Fibroblast of lung (primary cell): ENCODE results near the gene OR4C6. TPM values are rescaled to one million over a fixed set of nuclear protein-coding genes. Genes with fewer than 3 reads are reported as not detected.

ENCODE experiments used
- DNase-seq, 2 donors: peaks; one replicate each; pipeline versions ENCODE4 v3.0.0 to v3.0.0-alpha.2; 2010; ENCODE audit warnings: low read depth in 2 of 2
- H2AFZ ChIP-seq: 2 replicates; pipeline ENCODE4 v1.5.1; 2012; ENCODE audit warnings: low read length, control low read depth, inconsistent platforms
- H3K27ac ChIP-seq: 2 replicates; pipeline ENCODE4 v1.5.1; 2011; ENCODE audit warnings: low read length, control low read depth; ENCODE audit not compliant: insufficient read depth
- H3K27me3 ChIP-seq: 2 replicates; pipeline ENCODE4 v1.5.1; 2011; ENCODE audit warnings: mild to moderate bottlenecking, low read length; ENCODE audit not compliant: control insufficient read depth, insufficient read depth
- H3K36me3 ChIP-seq: 2 replicates; pipeline ENCODE4 v1.5.1; 2011; ENCODE audit warnings: low read length; ENCODE audit not compliant: control insufficient read depth, insufficient read depth
- H3K4me1 ChIP-seq: 2 replicates; pipeline ENCODE4 v1.5.1; 2011; ENCODE audit warnings: low read length; ENCODE audit not compliant: control insufficient read depth, insufficient read depth; ENCODE audit errors: extremely low read depth
- H3K4me2 ChIP-seq: 2 replicates; pipeline ENCODE4 v1.5.1; 2011; ENCODE audit warnings: low read length, control low read depth; ENCODE audit not compliant: insufficient read depth; ENCODE audit errors: extremely low read depth
- H3K4me3 ChIP-seq, 4 experiments: fragments of 200-600 bp in 1 of 4; sonication (generic) in 1 of 4; replicated peaks in 1 of 4; 2 replicates each; pipeline ENCODE4 v1.5.1; 2011 to 2016; ENCODE audit warnings: low read length in 4 of 4, low read depth in 3 of 4, mild to moderate bottlenecking in 3 of 4, control low read depth in 2 of 4, inconsistent platforms in 1 of 4, mixed read lengths in 1 of 4; ENCODE audit not compliant: insufficient read depth in 1 of 4; ENCODE audit errors: control extremely low read depth in 1 of 4
- H3K79me2 ChIP-seq: 2 replicates; pipeline ENCODE4 v1.5.1; 2012; ENCODE audit warnings: mild to moderate bottlenecking, low read length, inconsistent platforms; ENCODE audit not compliant: control insufficient read depth, insufficient read depth
- H3K9ac ChIP-seq: 2 replicates; pipeline ENCODE4 v1.5.1; 2011; ENCODE audit warnings: mild to moderate bottlenecking, low read length, control low read depth; ENCODE audit not compliant: insufficient read depth
- H3K9me3 ChIP-seq: 2 replicates; pipeline ENCODE4 v1.5.1; 2012; ENCODE audit warnings: low read depth, low read length; ENCODE audit not compliant: control insufficient read depth, insufficient read depth
- H4K20me1 ChIP-seq: 2 replicates; pipeline ENCODE4 v1.5.1; 2011; ENCODE audit warnings: low read length; ENCODE audit not compliant: control insufficient read depth, insufficient read depth; ENCODE audit errors: extremely low read depth
- EZH2 ChIP-seq: IDR thresholded peaks from 2 replicates; pipeline ENCODE4 v1.5.1; 2012; ENCODE audit warnings: low read length, control low read depth, mild to moderate bottlenecking; ENCODE audit errors: missing control alignments
- polyA plus RNA-seq, 2 donors: library from polyadenylated mRNA; depleted of rRNA in 1 of 2; stranded (reverse) in 1 of 2; unstranded in 1 of 2; fragments of >200 nt; gene quantifications; 2 replicates each; pipeline ENCODE4 v1.2.1, GENCODE V29; 2011 to 2012; ENCODE audit warnings: missing spikeins in 1 of 2
- total RNA-seq: library from RNA; depleted of rRNA; stranded (reverse); fragments of >200 nt; gene quantifications from 2 replicates; pipeline ENCODE4 v1.2.1, GENCODE V29; 2014
- TF ChIP-seq, protein P1 (sequence below), 2 donors: IDR thresholded peaks in 1 of 2; conservative IDR thresholded peaks in 1 of 2; 1 replicate in 1 of 2; 2 replicates in 1 of 2; pipeline ENCODE4 v1.5.1; 2011 to 2012; ENCODE audit warnings: low read length in 2 of 2, control low read depth in 1 of 2, inconsistent platforms in 1 of 2, low read depth in 1 of 2, mild to moderate bottlenecking in 1 of 2

OR4C6 gene
- total and polyA plus RNA-seq, 2 donors (not counting 1 experiment from before 2014, with no cell fraction given): not detected

DNA sequence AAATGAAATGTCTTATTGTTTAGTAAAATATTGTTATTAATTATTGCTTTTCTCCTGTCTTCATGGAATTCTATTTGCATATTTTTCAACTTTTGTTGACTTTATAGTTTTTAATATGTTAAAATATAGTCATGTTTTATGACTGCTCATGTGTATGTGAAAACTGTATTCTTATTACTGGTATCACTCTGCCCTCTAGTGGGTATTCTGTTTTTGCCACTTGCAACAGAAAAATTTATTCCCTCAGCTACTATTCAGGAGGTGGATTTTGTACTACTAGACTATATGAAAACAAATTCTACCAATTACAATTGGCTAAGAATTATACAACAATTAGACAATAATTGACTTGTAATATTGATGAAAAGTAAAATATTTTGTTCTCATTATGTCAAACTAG is 45.0 kb downstream of the OR4C6 start:
- Histone ChIP-seq H3K27me3 (no peaks in the 10 kb centered on the region), H3K4me3 (no peak overlapping the region), H3K9me3 (no peaks in the 10 kb centered on the region), H2AFZ (no peak overlapping the region), H3K79me2 (no peaks in the 10 kb centered on the region), H3K4me1 (no peaks in the 10 kb centered on the region), H3K9ac (no peak overlapping the region), H4K20me1 (no peaks in the 10 kb centered on the region), H3K36me3 (no peaks in the 10 kb centered on the region), H3K27ac (no peak overlapping the region), H3K4me2 (no peak overlapping the region)
- DNase-seq: peak; percentile 9 to 34
- TF ChIP-seq, protein P1, sequence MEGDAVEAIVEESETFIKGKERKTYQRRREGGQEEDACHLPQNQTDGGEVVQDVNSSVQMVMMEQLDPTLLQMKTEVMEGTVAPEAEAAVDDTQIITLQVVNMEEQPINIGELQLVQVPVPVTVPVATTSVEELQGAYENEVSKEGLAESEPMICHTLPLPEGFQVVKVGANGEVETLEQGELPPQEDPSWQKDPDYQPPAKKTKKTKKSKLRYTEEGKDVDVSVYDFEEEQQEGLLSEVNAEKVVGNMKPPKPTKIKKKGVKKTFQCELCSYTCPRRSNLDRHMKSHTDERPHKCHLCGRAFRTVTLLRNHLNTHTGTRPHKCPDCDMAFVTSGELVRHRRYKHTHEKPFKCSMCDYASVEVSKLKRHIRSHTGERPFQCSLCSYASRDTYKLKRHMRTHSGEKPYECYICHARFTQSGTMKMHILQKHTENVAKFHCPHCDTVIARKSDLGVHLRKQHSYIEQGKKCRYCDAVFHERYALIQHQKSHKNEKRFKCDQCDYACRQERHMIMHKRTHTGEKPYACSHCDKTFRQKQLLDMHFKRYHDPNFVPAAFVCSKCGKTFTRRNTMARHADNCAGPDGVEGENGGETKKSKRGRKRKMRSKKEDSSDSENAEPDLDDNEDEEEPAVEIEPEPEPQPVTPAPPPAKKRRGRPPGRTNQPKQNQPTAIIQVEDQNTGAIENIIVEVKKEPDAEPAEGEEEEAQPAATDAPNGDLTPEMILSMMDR (conservative IDR thresholded peaks at IDR 0.05 in 1 of 2, IDR thresholded peaks at IDR 0.05 in 1 of 2; ENCODE audit: low read depth in 1 of 2, low read length in 2 of 2): peak in 1 of 2 donors; percentile 48
- no peak for TF ChIP-seq EZH2

DNA sequence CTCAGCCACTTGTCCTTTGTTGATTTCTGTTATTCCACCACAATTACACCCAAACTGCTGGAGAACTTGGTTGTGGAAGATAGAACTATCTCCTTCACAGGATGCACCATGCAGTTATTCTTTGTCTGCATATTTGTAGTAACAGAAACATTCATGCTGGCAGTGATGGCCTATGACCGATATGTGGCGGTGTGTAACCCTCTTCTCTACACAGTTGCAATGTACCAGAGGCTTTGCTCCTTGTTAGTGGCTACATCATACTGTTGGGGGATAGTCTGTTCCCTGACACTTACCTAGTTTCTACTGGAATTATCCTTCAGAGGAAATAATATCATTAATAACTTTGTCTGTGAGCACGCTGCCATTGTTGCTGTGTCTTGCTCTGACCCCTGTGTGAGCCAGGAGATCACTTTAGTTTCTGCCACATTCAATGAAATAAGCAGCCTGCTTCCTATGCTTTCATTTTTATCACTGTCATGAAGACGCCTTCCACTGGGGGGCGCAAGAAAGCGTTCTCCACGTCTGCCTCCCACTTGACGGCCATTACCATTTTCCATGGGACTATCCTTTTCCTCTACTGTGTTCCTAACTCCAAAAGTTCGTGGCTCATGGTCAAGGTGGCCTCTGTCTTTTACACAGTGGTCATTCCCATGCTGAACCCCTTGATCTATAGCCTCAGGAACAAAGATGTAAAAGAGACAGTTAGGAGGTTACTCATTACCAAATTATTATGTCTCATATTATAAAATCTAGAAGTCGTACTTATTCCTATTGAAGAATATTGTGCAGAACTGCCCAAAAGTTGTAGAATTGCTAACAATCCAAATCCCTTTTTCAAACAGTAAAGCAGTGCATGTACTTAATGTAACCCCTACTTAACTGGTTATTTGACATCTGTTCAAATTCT is 53.2 kb downstream of the OR4C6 start:
- H4K20me1 ChIP-seq: no peaks in the 10 kb centered on the region
- H3K4me3 ChIP-seq: no peak overlapping the region
- H3K9ac ChIP-seq: no peak overlapping the region

More for the DNA sequence above, 53.2 kb downstream of the OR4C6 start:
- H2AFZ ChIP-seq: no peak overlapping the region
- H3K79me2 ChIP-seq: no peaks in the 10 kb centered on the region
- no peak for TF ChIP-seq EZH2
- TF ChIP-seq, protein P1 (conservative IDR thresholded peaks at IDR 0.05 in 1 of 2, IDR thresholded peaks at IDR 0.05 in 1 of 2; ENCODE audit: low read depth in 1 of 2, low read length in 2 of 2): no peak
- no peaks in the 10 kb centered on the region for H3K27me3 ChIP-seq
- no peaks in the 10 kb centered on the region for H3K36me3 ChIP-seq
- H3K27ac ChIP-seq: no peak overlapping the region
- H3K4me1 ChIP-seq: no peaks in the 10 kb centered on the region
- no peak overlapping the region for H3K4me2 ChIP-seq
- no peaks in the 10 kb centered on the region for H3K9me3 ChIP-seq
- DNase-seq: no peak

Other genes with a start within 250 kb of the OR4C6 start
- gene OR4C15, start 107.7 kb upstream of the OR4C6 start, total RNA-seq: not detected in 2 replicates
- not detected in 2 replicates for gene OR4C15, start 107.7 kb upstream of the OR4C6 start, polyA plus RNA-seq
- gene OR4C16, start 90.1 kb upstream of the OR4C6 start, total RNA-seq: not detected in 2 replicates
- gene OR4C16, start 90.1 kb upstream of the OR4C6 start, polyA plus RNA-seq: not detected in 2 replicates
- gene OR4C11, start 54.6 kb upstream of the OR4C6 start, total RNA-seq: not detected in 2 replicates
- gene OR4C11, start 54.6 kb upstream of the OR4C6 start, polyA plus RNA-seq: not detected in 2 replicates
- gene OR4P4, start 27.1 kb upstream of the OR4C6 start, total RNA-seq: not detected in 2 replicates
- not detected in 2 replicates for gene OR4P4, start 27.1 kb upstream of the OR4C6 start, polyA plus RNA-seq
- not detected in 2 replicates for gene OR4S2, start 13.9 kb upstream of the OR4C6 start, total RNA-seq
- not detected in 2 replicates for gene OR4S2, start 13.9 kb upstream of the OR4C6 start, polyA plus RNA-seq
- not detected in 2 replicates for gene OR5D13, start 111.2 kb downstream of the OR4C6 start, total RNA-seq
- not detected in 2 replicates for gene OR5D13, start 111.2 kb downstream of the OR4C6 start, polyA plus RNA-seq
- not detected in 2 replicates for gene OR5D14, start 133.4 kb downstream of the OR4C6 start, total RNA-seq
- gene OR5D14, start 133.4 kb downstream of the OR4C6 start, polyA plus RNA-seq: not detected in 2 replicates
- not detected in 2 replicates for gene OR5L1, start 149.2 kb downstream of the OR4C6 start, total RNA-seq
- gene OR5L1, start 149.2 kb downstream of the OR4C6 start, polyA plus RNA-seq: not detected in 2 replicates
- not detected in 2 replicates for gene OR5D18, start 157.4 kb downstream of the OR4C6 start, total RNA-seq
- gene OR5D18, start 157.4 kb downstream of the OR4C6 start, polyA plus RNA-seq: not detected in 2 replicates
- gene OR5L2, start 165.0 kb downstream of the OR4C6 start, total RNA-seq: not detected in 2 replicates
- gene OR5L2, start 165.0 kb downstream of the OR4C6 start, polyA plus RNA-seq: not detected in 2 replicates
- not detected in 2 replicates for gene OR5D16, start 176.6 kb downstream of the OR4C6 start, total RNA-seq
- not detected in 2 replicates for gene OR5D16, start 176.6 kb downstream of the OR4C6 start, polyA plus RNA-seq
- not detected in 2 replicates for gene TRIM51, start 221.1 kb downstream of the OR4C6 start, total RNA-seq
- not detected in 2 replicates for gene TRIM51, start 221.1 kb downstream of the OR4C6 start, polyA plus RNA-seq